Measurements from ENCODE around the gene RUNX2. TPM values are rescaled to one million over a fixed set of nuclear protein-coding genes. Genes with fewer than 3 reads are reported as not detected.

The RUNX2 gene
- total RNA-seq, 2 experiments from 2014 or later, result 2.7 to 3.0 TPM

DNA sequence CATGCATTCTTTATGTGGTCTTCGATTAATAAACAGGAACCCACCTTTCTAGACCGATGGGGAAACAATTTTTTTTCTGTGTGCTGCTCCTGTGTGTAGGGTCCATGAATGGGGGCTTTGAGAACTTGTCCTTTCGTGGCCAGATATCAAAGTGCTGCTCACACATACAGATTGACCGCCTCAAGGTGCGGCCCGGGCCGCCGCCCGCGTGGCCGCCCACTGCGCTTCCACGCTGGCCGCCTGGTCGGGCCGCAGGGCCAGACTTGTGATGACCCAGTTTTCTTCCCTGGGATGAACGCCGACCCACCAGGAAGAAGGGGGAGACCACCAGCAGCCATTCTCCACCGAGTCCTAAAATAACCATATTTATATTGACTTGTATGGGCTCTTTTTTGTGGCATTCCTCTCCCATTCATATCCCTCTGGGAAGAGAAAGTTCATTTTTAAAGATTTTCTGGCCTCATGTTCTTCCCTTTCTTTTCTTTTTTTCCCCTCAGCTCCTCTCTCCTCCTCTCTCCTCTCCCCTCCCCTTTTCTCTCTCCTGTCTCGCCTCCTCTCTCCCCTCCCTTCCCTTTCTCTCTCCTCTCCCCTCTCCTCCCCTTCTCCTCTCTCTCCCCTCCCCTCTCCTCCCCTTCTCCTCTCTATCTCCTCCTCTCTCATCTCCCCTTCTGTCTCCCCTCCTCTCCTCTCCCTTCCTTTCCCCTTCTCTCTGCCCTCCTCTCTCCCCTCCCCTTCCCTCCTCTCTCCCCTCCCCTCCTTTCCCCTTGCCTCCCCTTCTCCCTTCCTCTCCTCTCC, 314.4 kb downstream of the RUNX2 start:
- ATAC-seq (no peak), DNase-seq (no peak)
- ChIA-PET POLR2A (no interaction called here), CTCF (no interaction called here)
- H3K27me3 Mint-ChIP-seq (ENCODE audit: low read depth), result no peaks in the 10 kb centered on the region
- H3K4me3 Mint-ChIP-seq, result no peak overlapping the region
- no peak overlapping the region for H3K27ac Mint-ChIP-seq
- peaks cover 2% of the 10 kb centered on the region for H3K4me1 Mint-ChIP-seq (ENCODE audit: low read depth)
- H3K9me3 Mint-ChIP-seq (ENCODE audit: insufficient read depth), result no peaks in the 10 kb centered on the region
- H3K36me3 Mint-ChIP-seq (ENCODE audit: low read depth), result no peaks in the 10 kb centered on the region

DNA sequence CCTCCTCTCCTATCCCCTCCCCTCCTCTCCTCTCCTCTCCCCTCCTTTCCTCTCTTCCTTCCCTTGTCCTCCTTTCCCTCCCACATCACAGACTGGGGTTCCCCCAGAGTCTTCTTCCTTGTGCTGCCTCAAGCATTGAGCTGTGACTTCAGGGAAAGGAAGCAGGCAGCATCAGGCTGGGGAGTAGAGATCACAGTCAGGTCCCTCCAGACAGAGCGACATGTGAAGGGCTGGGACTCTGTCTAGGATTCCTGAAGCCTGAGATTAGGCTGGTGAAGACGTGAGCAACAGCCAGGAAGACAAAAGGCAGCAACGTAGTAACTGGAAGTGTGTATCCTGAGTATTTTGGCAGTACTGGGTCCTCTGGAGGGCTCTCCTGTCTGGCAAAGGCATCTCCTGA, 315.0 kb downstream of the RUNX2 start:
- POLR2A ChIA-PET, result no interaction called here
- no peak overlapping the region for H3K27ac Mint-ChIP-seq
- CTCF ChIA-PET, result no interaction called here

DNA sequence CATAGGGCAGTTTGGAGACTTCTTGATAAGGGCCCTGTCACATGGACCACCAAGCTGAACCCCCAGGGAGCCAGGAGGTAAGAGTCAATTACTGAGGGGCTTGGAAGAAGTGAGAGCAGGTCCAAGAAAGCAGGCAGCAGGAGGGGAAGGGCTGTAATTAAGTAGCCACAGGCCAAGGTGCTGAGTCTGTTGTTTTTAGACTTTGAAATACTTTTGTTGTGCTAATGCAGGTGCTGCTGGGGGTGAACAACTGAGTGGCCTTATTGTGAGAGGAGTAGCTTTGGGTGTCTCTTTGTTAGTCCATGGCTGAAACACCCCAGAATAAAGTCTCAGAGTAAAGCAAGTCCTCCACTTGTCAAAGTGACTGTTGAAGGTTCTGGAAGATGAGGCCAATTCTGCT, 316.6 kb downstream of the RUNX2 start:
- H3K4me1 Mint-ChIP-seq (ENCODE audit: low read depth), result peaks cover 6% of the 10 kb centered on the region
- no peaks in the 10 kb centered on the region for H3K9me3 Mint-ChIP-seq (ENCODE audit: insufficient read depth)
- H3K27me3 Mint-ChIP-seq (ENCODE audit: low read depth), result no peaks in the 10 kb centered on the region
- no peaks in the 10 kb centered on the region for H3K36me3 Mint-ChIP-seq (ENCODE audit: low read depth)
- H3K27ac Mint-ChIP-seq, result no peak overlapping the region
- no peak for DNase-seq
- no peak overlapping the region for H3K4me3 Mint-ChIP-seq
- ChIA-PET POLR2A (no interaction called here), CTCF (no interaction called here)
- ATAC-seq, result no peak

More for the DNA sequence above, 315.0 kb downstream of the RUNX2 start:
- H3K9me3 Mint-ChIP-seq (ENCODE audit: insufficient read depth), result no peaks in the 10 kb centered on the region
- no peak overlapping the region for H3K4me3 Mint-ChIP-seq
- no peak for DNase-seq
- H3K27me3 Mint-ChIP-seq (ENCODE audit: low read depth), result no peaks in the 10 kb centered on the region
- H3K36me3 Mint-ChIP-seq (ENCODE audit: low read depth), result no peaks in the 10 kb centered on the region
- H3K4me1 Mint-ChIP-seq (ENCODE audit: low read depth), result peaks cover 6% of the 10 kb centered on the region
- no peak for ATAC-seq

DNA sequence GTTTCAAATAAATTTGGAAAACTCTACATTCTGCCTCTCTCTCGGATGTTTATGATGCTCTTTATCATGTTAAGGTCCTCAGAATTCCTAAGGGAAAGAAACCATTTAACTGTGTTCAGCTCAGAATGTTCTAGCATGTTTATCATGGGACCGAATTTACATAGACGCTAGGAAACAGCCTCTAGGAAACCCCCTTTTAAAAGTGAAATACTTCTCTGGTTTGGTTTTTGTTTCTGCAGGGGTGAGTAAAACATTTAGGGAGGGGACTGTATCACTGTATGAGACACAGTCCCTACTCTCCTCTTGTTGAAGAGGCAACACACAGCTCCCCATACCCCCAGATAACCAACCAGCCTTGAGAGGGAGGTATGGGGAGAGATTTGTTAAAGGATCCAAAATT, 317.2 kb downstream of the RUNX2 start:
- no peaks in the 10 kb centered on the region for H3K9me3 Mint-ChIP-seq (ENCODE audit: insufficient read depth)
- ChIA-PET CTCF (no interaction called here), POLR2A (no interaction called here)
- ATAC-seq (no peak), DNase-seq (no peak)
- H3K27ac Mint-ChIP-seq, result no peak overlapping the region
- H3K4me1 Mint-ChIP-seq (ENCODE audit: low read depth), result peaks cover 6% of the 10 kb centered on the region
- H3K36me3 Mint-ChIP-seq (ENCODE audit: low read depth), result no peaks in the 10 kb centered on the region
- H3K4me3 Mint-ChIP-seq, result no peak overlapping the region
- no peaks in the 10 kb centered on the region for H3K27me3 Mint-ChIP-seq (ENCODE audit: low read depth)

DNA sequence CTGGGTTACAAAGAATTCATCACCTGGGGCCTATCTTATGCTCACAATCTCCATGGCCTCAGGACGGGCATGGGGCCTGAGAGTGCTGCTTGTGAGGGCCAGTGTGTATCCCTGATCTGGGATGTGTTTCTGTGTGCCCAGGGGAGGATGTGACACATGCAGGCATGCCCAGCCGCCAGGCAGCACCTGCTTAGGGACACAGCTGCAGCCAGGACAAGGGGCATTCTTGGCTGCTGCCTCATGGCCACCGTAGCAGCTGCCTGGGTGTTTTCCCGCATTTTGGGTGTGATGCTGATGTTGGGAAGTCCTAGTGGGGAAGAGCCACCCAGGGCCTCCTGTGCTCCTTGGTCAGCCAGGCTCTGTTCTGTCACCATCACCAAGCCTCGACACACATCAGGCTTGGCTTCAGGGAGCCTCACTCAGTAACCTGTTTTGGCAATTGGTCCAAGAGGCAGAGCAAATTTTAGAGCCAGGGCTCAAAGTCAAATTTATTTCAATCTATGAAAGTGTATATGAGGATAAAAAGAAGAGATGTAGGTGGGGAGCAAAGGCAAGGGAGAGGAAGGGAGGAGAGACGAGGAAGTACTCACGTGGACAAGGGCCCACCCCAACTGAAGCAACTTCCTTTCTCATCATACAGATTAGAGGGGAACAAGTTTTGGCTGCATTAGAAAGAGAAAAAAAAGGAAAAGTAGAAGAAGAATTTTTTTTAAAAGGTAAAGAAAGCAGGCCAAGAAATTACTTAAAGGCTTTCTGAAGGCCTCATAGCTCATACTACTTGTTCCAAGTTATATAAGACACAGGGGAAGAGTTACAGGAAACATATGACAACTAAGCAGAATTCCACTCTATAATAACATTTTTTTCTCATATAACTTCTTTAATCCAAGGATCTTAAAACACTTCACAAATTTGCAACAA, 319.5 kb downstream of the RUNX2 start:
- CTCF ChIA-PET, result no interaction called here
- DNase-seq (no peak), ATAC-seq (no peak)
- Mint-ChIP-seq H3K36me3 (ENCODE audit: low read depth) (no peaks in the 10 kb centered on the region), H3K4me3 (no peak overlapping the region), H3K4me1 (ENCODE audit: low read depth) (peaks cover 6% of the 10 kb centered on the region), H3K27ac (peak overlapping the region; percentile 4), H3K9me3 (ENCODE audit: insufficient read depth) (no peaks in the 10 kb centered on the region), H3K27me3 (ENCODE audit: low read depth) (no peaks in the 10 kb centered on the region)
- POLR2A ChIA-PET, result no interaction called here

DNA sequence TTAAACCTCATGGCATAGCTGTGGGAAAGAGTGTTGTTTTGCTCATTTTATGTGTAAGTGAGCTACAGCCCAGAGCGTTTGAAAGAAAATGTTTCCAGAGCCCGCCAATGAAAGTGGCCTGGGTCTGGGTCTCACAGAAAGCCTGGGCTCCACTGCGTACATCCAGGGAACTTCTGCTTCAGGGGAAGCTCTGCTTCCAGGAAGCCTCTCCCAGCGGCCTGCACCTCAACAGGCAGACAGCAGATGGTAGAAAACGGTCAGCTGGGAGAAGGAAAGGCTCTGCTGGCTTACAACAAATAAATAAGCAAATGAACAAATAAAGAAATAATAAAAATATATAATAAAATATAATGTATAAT, 320.1 kb downstream of the RUNX2 start:
- Mint-ChIP-seq H3K4me3 (no peak overlapping the region), H3K4me1 (ENCODE audit: low read depth) (peaks cover 6% of the 10 kb centered on the region), H3K9me3 (ENCODE audit: insufficient read depth) (no peaks in the 10 kb centered on the region), H3K27ac (no peak overlapping the region), H3K36me3 (ENCODE audit: low read depth) (no peaks in the 10 kb centered on the region), H3K27me3 (ENCODE audit: low read depth) (no peaks in the 10 kb centered on the region)
- DNase-seq, result no peak
- ChIA-PET CTCF (no interaction called here), POLR2A (no interaction called here)
- no peak for ATAC-seq

DNA sequence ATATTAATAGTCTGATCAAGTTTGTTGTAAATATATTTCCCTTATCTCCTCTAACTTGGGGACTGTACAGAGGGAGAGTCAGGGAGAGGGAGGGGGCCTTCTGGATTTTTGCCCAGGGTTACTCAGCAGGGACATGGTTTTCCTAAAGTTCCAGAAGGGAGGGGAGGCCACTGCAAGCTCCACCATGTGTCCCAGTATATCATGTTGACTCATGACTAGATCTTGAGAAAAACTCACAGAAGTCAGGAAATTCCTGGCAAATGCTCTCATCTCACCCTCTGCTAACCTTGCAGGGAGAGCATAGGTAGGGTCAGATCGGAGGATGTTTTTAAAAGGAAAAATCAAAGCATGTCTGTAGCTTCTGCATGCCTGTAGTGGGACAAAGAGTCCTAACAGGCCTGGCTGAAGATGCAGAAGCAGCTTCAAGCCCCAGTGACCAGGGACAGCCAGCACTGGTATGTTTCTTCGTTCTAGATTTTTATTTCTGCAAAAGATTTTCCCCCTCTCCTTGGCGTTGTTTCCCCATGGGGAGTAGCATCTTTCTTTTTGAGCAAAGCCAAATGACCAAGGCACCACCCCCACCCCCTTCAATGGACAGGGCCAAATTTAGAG, 322.5 kb downstream of the RUNX2 start:
- H3K9me3 Mint-ChIP-seq (ENCODE audit: insufficient read depth), result no peaks in the 10 kb centered on the region
- peaks cover 6% of the 10 kb centered on the region for H3K4me1 Mint-ChIP-seq (ENCODE audit: low read depth)
- no peaks in the 10 kb centered on the region for H3K36me3 Mint-ChIP-seq (ENCODE audit: low read depth)
- no peak overlapping the region for H3K4me3 Mint-ChIP-seq
- DNase-seq, result no peak
- ChIA-PET POLR2A (no interaction called here), CTCF (no interaction called here)
- H3K27ac Mint-ChIP-seq, result no peak overlapping the region
- no peaks in the 10 kb centered on the region for H3K27me3 Mint-ChIP-seq (ENCODE audit: low read depth)
- no peak for ATAC-seq

DNA sequence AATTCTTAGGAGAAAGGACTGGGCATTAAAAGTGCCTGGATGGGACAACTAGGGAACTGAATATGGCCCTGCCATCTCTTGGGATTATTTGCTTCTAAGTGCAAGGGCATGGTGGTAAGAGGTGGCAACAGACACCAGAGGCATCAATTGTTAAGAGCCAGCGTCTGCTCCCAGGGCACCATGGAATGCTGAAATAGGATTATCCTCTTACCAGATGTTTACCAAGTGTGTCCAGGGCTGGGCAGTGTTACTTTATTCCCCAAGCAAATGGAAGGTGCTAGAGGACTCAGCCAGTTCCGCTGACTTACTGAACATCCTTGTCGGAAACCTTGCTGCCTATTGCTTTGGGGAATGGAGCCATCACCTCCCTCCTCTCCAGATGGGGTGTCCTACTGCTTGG, 323.2 kb downstream of the RUNX2 start:
- Mint-ChIP-seq H3K36me3 (ENCODE audit: low read depth) (no peaks in the 10 kb centered on the region), H3K4me3 (no peak overlapping the region), H3K9me3 (ENCODE audit: insufficient read depth) (no peaks in the 10 kb centered on the region), H3K27ac (no peak overlapping the region), H3K4me1 (ENCODE audit: low read depth) (peaks cover 6% of the 10 kb centered on the region), H3K27me3 (ENCODE audit: low read depth) (no peaks in the 10 kb centered on the region)
- ChIA-PET POLR2A (no interaction called here), CTCF (no interaction called here)
- DNase-seq (no peak), ATAC-seq (no peak)

DNA sequence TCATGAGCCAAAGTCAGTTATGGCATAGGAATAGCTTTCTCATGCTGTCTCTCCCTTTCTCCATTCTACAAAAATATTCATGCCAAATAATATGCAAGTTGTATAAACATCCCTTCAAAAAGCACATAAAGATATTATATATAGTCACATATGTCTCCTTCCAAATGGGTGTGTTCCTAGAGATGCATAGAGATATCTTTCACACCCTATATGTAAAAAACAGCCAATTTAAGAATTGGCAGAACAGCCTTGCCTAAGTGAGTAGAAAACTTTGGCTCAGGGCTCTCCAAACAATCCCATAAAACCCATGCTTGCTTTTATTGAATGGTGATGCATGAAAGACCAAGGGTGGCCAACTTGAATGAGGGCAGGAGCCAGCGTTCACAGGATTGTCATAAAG, 324.3 kb downstream of the RUNX2 start:
- Mint-ChIP-seq H3K27me3 (ENCODE audit: low read depth) (no peaks in the 10 kb centered on the region), H3K4me1 (ENCODE audit: low read depth) (peaks cover 6% of the 10 kb centered on the region), H3K36me3 (ENCODE audit: low read depth) (no peaks in the 10 kb centered on the region), H3K27ac (no peak overlapping the region), H3K4me3 (no peak overlapping the region), H3K9me3 (ENCODE audit: insufficient read depth) (no peaks in the 10 kb centered on the region)
- ChIA-PET CTCF (no interaction called here), POLR2A (interaction anchor here (0.6 kb wide), 1 partner anchor 64 kb away, joined by 3 read pairs; no protein-coding TSS in a partner anchor)
- no peak for ATAC-seq
- no peak for DNase-seq

DNA sequence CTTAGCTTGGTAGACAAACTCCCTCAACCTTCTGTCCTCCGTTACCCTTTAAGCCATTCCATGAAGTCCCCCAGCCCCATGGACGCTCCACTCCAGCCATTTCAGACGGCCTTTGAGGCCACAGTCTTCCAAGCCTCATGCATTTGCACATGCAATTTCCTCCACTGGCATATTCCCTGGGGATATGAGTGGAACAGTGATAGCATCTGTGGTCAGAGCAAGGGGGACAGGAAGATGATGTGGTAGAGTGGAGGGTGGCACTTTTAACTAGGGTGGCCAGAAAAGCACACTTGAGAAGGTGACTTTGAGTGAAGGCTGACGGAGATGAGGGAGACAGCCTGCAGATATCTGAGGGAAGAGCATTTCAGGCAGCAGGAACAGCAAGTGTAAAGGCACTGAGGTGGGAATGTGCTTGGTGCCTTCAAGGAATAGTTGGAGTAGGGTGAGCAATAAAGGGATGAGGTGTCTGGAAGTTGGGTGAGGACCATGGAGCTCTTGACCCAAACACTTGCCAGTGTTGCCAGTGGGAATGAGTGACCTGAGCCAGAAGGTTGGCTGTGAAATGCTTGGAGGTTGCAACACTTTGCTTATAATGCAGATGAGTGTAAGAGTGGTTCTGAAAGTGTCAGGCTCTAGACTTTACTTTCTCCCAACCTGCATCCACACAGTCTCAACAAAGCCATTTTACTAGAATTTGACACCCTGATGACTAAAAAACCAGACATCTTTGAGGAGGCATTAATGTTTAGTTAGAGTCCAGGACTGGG, 325.2 kb downstream of the RUNX2 start:
- CTCF ChIA-PET, result no interaction called here
- Mint-ChIP-seq H3K27ac (no peak overlapping the region), H3K4me3 (no peak overlapping the region), H3K36me3 (ENCODE audit: low read depth) (no peaks in the 10 kb centered on the region), H3K4me1 (ENCODE audit: low read depth) (peaks cover 6% of the 10 kb centered on the region), H3K9me3 (ENCODE audit: insufficient read depth) (no peaks in the 10 kb centered on the region), H3K27me3 (ENCODE audit: low read depth) (no peaks in the 10 kb centered on the region)
- ATAC-seq (no peak), DNase-seq (no peak)
- POLR2A ChIA-PET, result no interaction called here

DNA sequence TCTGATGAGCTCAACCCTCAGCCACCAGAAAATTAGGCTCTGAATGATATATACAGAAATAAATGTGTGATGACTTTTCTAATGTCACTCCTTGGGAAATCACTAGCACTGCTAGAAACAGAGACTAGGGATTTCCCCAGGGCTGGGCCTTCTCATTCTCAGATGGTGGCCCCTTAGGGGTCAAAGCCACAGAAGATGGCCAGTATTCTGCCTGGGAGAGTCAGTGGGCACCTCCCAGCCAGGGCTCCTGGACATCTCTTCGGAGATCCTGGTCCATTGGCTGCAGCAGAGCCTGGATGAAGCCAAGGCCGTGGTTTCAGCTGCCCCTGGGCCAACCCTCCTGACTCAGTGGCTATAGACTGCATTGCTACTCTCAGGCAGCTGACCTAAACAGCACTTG, 326.5 kb downstream of the RUNX2 start:
- Mint-ChIP-seq H3K36me3 (ENCODE audit: low read depth) (no peaks in the 10 kb centered on the region), H3K9me3 (ENCODE audit: insufficient read depth) (no peaks in the 10 kb centered on the region), H3K27ac (no peak overlapping the region), H3K4me3 (no peak overlapping the region), H3K27me3 (ENCODE audit: low read depth) (no peaks in the 10 kb centered on the region), H3K4me1 (ENCODE audit: low read depth) (peaks cover 19% of the 10 kb centered on the region)
- ATAC-seq (no peak), DNase-seq (no peak)
- ChIA-PET CTCF (no interaction called here), POLR2A (no interaction called here)

All from activated CD8-positive, alpha-beta T cell treated with anti-CD3 and anti-CD28 coated beads, Interleukin-2, amount 10 ng/mL, durations not matched to agents 7 days and 5 days (primary cell).